Smooth muscle cell of the brain vasculature (primary cell): ENCODE measurements around the gene XPO4.
A peak's percentile ranks its signal among the peaks of the same experiment; 100 is the strongest.

Source experiments
- DNase-seq: peaks from one replicate; pipeline ENCODE4 v3.0.0-alpha.2; 2012; ENCODE audit warnings: low read depth, low spot score

Gene XPO4

GRCh38 chr13:20828539-20829364 is 73.8 kb downstream of the XPO4 start:
- peak; percentile 31 for DNase-seq

- no peak for DNase-seq
Observed at GRCh38 chr13:20826843-20827560, 75.5 kb downstream of the XPO4 start.

DNA sequence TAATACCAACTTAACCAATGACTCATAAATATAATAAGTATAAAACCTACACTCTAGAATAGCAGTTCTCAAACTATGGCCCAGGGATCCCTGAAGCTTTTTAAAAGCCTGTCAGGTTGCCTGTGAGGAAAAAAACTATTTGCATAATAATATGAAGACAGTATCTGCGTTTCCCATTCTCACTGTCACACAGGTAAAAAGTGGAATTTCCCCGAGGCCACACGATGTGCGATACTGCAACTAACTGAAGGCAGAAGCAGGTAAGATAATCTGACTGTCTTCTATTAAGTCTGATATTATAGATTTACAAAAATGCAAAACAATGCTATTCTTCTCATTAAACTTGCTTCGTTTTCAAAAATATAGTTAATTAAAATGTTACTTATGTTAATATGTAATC is 76.2 kb downstream of the XPO4 start:
- no peak for DNase-seq

GRCh38 chr13:20825477-20825875 is 77.1 kb downstream of the XPO4 start:
- DNase-seq = no peak

DNA sequence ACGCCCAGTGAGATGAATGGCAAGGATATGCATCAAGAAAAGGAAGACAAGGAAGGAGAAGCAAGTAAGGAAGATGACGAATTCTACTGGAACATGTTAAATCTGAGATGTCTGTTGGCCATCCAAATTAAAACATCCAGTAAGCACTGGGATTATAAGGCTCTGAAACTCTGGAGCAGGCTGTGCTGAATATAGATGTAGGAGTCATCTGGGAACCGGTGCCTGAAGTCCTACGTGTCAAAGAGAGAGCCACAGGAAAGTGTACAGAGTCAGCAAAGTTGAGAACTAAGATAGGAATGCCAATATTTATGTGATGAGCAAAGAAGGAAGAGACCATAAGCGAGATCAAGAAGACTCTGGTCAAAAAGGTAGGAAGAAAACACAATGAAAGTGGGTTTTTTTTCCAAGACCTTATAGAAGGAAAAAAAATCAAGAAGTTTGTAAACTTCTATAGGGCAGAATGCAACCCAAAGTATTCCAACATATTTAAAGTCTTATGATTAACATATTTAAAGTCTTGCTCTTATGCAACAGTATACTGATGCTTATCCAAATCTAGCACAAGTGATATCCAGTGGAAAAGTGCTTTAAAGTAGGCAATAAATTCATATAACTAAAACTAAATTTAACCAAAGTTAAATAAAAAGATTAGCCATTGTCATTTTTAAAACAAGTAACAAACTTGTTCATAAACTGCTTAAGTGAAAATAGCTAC is 77.6 kb downstream of the XPO4 start:
- DNase-seq = no peak

GRCh38 chr13:20823071-20823470 is 79.5 kb downstream of the XPO4 start:
- no peak for DNase-seq

DNA sequence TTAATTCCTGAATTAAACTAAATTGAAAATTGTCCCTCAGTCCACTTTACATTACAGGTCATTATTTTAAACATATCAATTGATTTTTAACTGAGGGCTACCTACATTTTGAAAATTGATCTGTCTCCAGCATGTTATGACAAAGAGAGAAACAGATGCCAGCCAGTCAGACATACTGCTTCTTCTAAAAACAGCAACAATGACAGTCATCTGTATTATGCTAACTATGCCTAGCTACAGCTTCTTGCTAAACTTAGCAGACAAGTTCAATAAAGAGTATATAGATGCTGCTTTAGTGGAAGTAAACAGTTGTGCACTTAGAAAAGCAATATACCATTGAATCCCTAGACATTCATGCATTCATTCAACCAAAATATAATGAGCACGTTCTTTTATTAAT is 80.1 kb downstream of the XPO4 start:
- no peak for DNase-seq

GRCh38 chr13:20819715-20820114 is 82.8 kb downstream of the XPO4 start:
- DNase-seq = no peak

GRCh38 chr13:20815464-20815863 is 87.1 kb downstream of the XPO4 start:
- DNase-seq = no peak

GRCh38 chr13:20814224-20814910 is 88.2 kb downstream of the XPO4 start:
- DNase-seq = peak; percentile 69

GRCh38 chr13:20812890-20813289 is 89.7 kb downstream of the XPO4 start:
- DNase-seq = no peak

DNA sequence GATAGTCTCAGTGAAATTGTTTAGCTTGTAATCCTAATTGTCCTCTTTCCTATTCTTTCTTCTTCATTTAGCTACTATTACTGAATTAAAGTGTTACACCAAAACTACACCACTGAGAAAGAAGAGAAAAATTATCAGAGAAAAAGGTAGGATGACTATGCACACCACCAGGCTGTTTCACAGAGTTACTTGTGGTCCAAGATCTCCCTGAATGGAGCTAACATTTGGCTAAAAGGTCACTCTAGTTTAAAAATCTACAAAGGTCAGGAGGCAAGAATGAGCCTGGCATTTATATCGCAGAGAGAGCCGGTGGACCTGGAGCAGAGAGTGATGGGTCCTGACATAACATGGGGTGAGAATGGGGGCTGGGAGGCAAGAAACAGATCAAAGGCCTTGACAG is 91.7 kb downstream of the XPO4 start:
- no peak for DNase-seq

- DNase-seq = no peak
Observed at GRCh38 chr13:20808874-20809273, 93.7 kb downstream of the XPO4 start.

DNA sequence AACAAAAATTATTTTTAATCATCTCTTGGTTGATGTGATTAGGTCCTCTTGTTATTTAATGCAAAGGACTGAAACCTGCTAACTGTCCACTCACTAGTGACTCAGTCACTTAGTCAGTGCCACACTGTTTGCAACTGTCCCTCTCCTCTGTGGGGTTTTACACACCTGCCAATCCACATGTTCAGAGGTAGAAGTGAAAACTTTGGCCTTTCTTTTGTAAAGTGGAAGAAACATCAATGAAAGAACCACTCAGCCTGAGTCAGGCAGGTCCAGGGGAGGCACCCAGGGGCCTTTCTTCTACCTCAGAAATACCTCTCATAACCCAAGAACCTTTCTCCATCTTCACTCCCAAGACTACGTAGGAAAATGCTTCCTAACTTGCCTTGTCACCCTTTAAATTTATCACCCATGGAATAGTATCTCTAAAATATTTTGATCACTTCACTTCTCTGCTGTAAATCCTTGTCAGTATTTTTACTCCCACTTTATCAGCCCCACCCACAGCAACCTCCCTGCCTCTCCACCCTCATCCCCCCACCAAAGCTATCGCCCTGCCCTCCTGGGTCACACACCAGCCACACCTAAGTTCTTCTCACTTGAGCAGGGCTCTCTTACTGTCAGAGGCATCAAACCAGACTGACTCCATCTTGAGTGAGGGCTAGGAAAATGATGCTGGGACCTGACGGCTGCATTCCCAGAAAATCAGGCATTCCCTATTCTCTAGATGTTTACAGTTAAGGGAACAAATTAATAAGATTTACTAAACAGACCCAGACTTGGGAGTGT is 99.2 kb downstream of the XPO4 start:
- no peak for DNase-seq

GRCh38 chr13:20801707-20802106 is 100.8 kb downstream of the XPO4 start:
- DNase-seq = no peak

- DNase-seq = no peak
Observed at GRCh38 chr13:20799726-20800416, 102.7 kb downstream of the XPO4 start.

DNA sequence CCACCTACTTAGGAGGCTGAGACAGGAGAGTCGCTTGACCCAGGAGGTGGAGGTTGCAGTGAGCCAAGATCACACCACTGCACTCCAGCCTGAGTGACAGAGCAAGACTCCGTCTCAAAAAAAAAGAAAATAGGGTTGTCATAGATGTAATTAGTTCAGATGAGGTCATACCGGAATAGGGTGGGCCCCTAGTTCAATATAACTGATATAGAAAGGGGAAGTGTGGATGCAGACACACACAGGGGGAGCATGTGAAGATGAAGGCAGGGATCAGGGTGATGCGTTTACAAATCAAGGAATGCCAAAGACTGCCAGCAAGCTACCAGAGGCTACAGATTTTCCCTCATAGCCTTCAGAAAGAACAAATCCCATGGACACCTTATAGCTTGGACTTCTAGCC is 104.5 kb downstream of the XPO4 start:
- no peak for DNase-seq

DNA sequence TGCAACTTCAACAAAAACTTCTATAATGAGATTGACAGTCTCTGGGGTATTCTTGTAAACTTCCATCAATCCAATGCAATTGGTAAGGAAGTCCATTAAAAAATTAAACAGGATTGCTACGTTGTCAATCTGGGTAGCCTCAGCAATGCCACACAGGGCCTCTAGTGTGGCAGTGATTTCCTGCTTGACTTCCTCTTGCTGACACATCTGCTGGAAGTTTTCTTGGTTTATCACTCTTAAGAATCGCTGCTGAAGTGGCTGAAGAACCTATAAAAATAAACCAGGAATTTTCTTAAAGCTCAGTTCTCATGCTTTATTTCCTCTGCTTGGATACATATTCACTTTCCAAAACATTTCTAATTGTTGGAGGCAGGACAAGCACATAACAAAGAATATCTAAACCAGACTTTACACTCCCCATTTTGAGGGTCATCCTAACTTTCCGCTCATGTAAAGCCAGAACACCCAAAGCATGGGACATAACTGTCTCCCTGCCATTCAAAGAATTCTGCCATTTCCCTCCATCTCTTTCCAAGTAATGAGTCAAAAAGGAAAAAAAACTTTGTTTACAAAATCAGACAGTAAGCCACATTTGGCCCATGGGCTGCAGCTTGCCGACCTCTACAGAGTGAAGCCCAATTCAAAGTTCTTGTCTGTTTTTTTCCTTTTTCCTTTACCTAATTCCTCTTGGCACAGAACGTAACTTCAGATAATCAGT is 105.6 kb downstream of the XPO4 start:
- no peak for DNase-seq

GRCh38 chr13:20789665-20790064 is 112.9 kb downstream of the XPO4 start:
- DNase-seq = no peak

- no peak for DNase-seq
Observed at GRCh38 chr13:20788312-20788711, 114.2 kb downstream of the XPO4 start.
